KOPT-K1 (cell line): ENCODE data around the gene HOXB5.

Experiments used
- H3K27ac ChIP-seq: fragments of 200-600 bp; sonication (generic); 2 replicates; pipeline ENCODE4 v1.5.1; 2016; ENCODE audit warnings: antibody characterized with exemption, mild to moderate bottlenecking, low read depth, low read length; ENCODE audit not compliant: poor library complexity, severe bottlenecking
- H3K36me3 ChIP-seq: fragments of 200-600 bp; sonication (generic); 2 replicates; pipeline ENCODE4 v1.5.1; 2017; ENCODE audit warnings: antibody characterized with exemption, mild to moderate bottlenecking, low read length, moderate library complexity; ENCODE audit not compliant: insufficient read depth
- H3K9me3 ChIP-seq: fragments of 200-600 bp; sonication (generic); 2 replicates; pipeline ENCODE4 v1.5.1; 2017; ENCODE audit warnings: antibody characterized with exemption, low read length, mild to moderate bottlenecking; ENCODE audit not compliant: insufficient read depth, poor library complexity, severe bottlenecking

Gene HOXB5

GRCh38 chr17:48603959-48604769 lies 10.6 kb upstream of the HOXB5 start:
- Histone ChIP-seq H3K27ac (no peak overlapping the region), H3K9me3 (no peaks in the 10 kb centered on the region), H3K36me3 (no peaks in the 10 kb centered on the region)

DNA sequence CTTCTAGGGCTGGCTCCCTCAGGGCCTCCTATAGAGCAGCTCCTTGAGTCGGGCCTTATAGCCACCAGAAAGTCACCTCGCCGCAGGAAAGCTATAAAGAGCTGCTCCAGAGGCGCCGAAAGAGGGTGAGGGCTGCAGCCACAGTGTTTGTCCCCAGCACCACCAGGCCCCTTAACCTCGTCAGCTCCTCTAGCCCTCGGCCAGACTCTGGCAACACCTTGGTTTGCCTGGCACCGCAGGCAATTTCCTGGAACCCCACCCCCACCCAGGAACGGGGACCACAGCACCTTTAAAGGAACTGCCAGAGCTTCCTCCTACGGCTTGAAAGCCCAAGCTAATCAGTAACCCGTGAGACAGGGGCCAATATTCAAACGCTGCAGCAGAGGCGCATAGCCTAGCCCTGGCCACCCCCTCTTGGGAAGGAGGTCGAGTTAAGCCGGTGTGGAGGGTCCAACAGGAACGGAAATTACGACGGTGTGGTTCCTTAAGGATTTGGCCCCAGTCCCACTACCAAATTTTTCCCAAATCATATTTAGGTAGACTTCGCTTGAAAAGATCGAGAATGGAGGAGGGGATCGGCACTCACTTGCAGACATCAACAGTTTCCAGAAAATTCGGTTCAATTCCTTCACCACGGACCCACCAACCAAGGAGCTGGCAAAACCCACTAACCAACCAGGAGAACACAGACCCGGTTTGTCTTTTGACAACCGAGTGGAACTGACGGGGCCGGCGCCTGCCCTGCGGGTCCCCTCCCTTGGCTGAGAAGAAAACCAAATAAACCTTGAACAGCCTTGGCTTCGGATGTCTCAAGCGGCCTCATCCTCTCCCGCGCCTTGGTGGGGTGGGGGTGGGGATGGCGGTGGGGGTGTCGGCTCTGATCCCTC lies 8.2 kb upstream of the HOXB5 start:
- no peaks in the 10 kb centered on the region for H3K36me3 ChIP-seq
- H3K9me3 ChIP-seq, result no peaks in the 10 kb centered on the region
- H3K27ac ChIP-seq, result no peak overlapping the region

DNA sequence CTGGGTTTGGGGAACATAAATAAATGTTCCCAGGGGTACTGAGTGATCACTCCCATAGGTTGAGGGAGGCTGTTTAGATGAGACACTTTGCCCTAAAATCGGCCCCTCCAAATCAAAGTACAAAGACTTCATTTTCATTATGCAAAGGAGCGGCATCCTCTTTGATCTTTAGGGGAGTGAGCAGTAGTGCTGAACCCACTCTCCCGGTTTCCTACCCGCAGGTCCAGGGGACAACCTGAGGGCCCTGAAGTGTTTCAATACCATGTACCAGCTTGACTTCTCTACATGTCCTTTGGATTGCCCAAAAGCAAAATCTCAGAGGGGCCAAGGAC lies 7.6 kb upstream of the HOXB5 start:
- Histone ChIP-seq H3K9me3 (no peaks in the 10 kb centered on the region), H3K27ac (no peak overlapping the region), H3K36me3 (no peaks in the 10 kb centered on the region)

GRCh38 chr17:48600244-48601098 lies 6.9 kb upstream of the HOXB5 start:
- Histone ChIP-seq H3K27ac (no peak overlapping the region), H3K36me3 (no peaks in the 10 kb centered on the region), H3K9me3 (no peaks in the 10 kb centered on the region)

GRCh38 chr17:48599354-48599753 lies 5.8 kb upstream of the HOXB5 start:
- Histone ChIP-seq H3K36me3 (no peaks in the 10 kb centered on the region), H3K27ac (no peak overlapping the region), H3K9me3 (no peaks in the 10 kb centered on the region)

DNA sequence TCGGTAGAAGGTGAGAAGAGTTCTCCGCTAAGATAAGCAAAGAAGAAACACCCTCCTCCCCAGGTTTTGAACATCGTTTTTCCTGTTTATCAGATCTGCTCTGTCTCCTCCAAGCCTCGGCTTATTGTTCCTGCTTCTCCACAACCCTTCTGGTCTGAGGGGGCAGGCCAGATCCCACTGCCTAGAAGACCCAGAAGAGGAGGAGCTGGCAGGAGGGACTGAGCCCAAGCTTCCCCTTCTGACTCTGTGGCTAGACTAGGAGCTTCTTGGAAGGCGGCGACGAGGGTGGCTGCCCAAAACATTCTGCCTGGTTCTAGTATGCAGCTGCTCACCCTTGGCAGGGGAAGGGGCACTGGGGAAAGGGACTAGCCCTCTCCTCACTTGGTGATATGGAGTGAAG lies 5.2 kb upstream of the HOXB5 start:
- Histone ChIP-seq H3K27ac (no peak overlapping the region), H3K9me3 (no peaks in the 10 kb centered on the region), H3K36me3 (no peaks in the 10 kb centered on the region)

GRCh38 chr17:48597778-48598631 lies 4.4 kb upstream of the HOXB5 start:
- Histone ChIP-seq H3K27ac (no peak overlapping the region), H3K9me3 (no peaks in the 10 kb centered on the region), H3K36me3 (no peaks in the 10 kb centered on the region)

- no peak overlapping the region for H3K27ac ChIP-seq
- H3K9me3 ChIP-seq, result no peaks in the 10 kb centered on the region
- H3K36me3 ChIP-seq, result no peaks in the 10 kb centered on the region
Measured at GRCh38 chr17:48597528-48597777, 3.9 kb upstream of the HOXB5 start.

GRCh38 chr17:48596735-48597527 lies 3.4 kb upstream of the HOXB5 start:
- Histone ChIP-seq H3K36me3 (no peaks in the 10 kb centered on the region), H3K27ac (no peak overlapping the region), H3K9me3 (no peaks in the 10 kb centered on the region)

GRCh38 chr17:48596000-48596734 lies 2.6 kb upstream of the HOXB5 start:
- Histone ChIP-seq H3K36me3 (no peaks in the 10 kb centered on the region), H3K9me3 (no peaks in the 10 kb centered on the region), H3K27ac (no peak overlapping the region)

DNA sequence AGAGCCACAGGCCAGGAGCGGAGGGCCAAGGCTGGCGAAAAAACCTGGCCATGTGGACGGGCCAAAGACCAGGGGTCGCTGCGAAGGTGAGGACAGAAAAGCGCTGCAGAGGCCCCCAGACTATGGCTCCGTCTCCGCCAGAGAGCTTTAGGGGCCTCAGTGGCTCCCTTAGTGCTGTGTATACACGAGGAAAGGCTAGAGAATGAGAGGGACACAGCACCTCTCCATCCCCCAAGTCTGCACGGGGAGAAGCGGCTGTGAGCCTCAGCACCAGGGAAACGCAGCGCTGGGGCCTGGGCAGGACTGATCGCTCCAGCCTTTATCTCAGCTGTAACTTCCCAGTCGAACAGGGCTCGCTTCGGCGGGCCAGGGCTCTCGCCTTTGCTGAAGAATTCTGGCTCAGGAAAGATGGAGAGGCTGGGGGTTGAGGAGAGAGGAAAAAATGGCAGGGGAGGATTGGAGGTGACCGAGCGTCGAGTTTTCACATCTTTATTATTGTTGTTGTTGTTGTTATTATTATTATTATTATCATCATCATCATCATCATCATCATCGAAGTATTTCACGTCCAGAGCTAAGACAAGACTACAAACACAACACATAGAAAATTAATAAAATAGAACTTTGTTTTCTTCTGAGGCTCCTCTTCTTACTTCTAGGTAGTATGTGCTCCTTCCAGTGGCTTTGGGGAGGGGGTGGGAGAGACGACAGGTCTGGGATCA lies 1.9 kb upstream of the HOXB5 start:
- Histone ChIP-seq H3K9me3 (no peaks in the 10 kb centered on the region), H3K27ac (no peak overlapping the region)

DNA sequence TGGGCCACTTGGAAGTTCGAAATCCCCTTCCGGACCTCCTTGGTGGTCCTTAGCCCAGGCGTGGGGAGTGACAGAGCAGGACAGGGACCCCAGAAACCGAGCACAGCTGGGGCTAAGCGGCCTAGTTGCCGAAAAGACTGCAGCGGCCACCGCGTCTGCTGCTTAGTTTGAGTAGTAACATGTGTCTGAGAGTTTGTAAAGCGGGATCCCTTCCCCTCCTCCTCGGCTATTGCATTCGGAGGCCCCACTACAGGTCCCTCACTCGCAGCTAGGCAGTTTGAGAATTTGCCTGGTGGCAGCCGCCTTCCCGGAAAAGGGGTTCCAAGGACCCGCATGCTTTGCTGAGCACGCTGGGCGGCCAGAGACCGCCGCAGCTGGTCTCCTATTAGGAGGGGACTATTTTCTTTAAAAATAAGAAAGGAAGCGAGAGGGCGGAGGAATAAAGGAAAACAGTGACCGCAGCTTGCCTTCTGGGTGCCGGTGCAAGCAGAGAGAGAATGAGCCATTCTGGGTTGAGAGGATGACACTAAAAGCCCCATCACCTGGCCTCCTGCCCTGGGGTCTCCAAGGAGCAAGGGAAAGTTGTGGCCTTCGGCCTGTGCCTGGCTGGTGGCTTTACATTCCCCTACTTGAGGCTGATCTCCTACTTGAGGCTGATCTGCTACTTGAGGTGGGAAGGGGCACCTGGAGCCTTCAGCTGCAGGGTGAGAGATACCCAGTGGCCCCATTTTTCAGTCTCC lies 1.1 kb upstream of the HOXB5 start:
- Histone ChIP-seq H3K27ac (no peak overlapping the region), H3K9me3 (no peaks in the 10 kb centered on the region), H3K36me3 (no peaks in the 10 kb centered on the region)

More for the DNA sequence above, 1.9 kb upstream of the HOXB5 start:
- H3K36me3 ChIP-seq, result no peaks in the 10 kb centered on the region
